Loucy (cell line): ENCODE results near the gene PSORS1C2.
"Not testable (repeated sequence)": the region's sequence is repeated elsewhere in the genome, so short reads cannot be mapped to it uniquely, and the experiment has no call there.

ENCODE experiments used
- CTCF ChIP-seq: fragments of 200-600 bp; sonication (generic); conservative IDR thresholded peaks from 2 replicates; pipeline ENCODE4 v1.5.1; 2014; ENCODE audit warnings: mild to moderate bottlenecking, antibody characterized with exemption, low read length
- EZH2phosphoT487 ChIP-seq: fragments of 200-600 bp; IDR thresholded peaks from 2 replicates; pipeline ENCODE4 v1.6.1; 2018; ENCODE audit warnings: antibody characterized with exemption, mild to moderate bottlenecking, moderate library complexity, borderline replicate concordance

- TF ChIP-seq CTCF, EZH2phosphoT487: not testable (repeated sequence)
Observed at GRCh38 chr6:31183287-31183686, 44.4 kb upstream of the PSORS1C2 start.
